HCT116 (cell line): ENCODE measurements around the gene SRPK3. TPM values are rescaled to one million over a fixed set of nuclear protein-coding genes. Genes with fewer than 3 reads are reported as not detected.

Experiments used
- ATAC-seq: fragments of 200-7000 bp; cut with Tn5 transposase; 2 replicates; pipeline ENCODE4 v1.9.1; 2020; ENCODE audit warnings: mild to moderate bottlenecking, moderate library complexity
- BruUV-seq: library from RNA; stranded (reverse); fragments of 400-500 nt; replicated peaks from 2 replicates; lab custom pipeline; 2021; lab: Mats Ljungman, UMichigan
- CTCF ChIA-PET: fragments of 300-600 bp; sonication (Branson Sonifier 250); formaldehyde crosslinking; loops from one replicate; lab custom pipeline; 2021; ENCODE audit warnings: antibody characterized with exemption; lab: Charles Lee
- POLR2A ChIA-PET: fragments of 300-600, 350-600 bp; sonication (Branson Sonifier 250); formaldehyde crosslinking; loops from one replicate; lab custom pipeline; 2021; ENCODE audit warnings: antibody characterized with exemption; lab: Charles Lee
- RAD21 ChIA-PET, 2 experiments: fragments of 300-600 bp; sonication (Branson Sonifier 250); formaldehyde crosslinking; loops; one replicate each; lab custom pipeline; 2023; ENCODE audit warnings: low total read pairs in 2 of 2; ENCODE audit not compliant: uncharacterized antibody in 2 of 2, unreplicated experiment in 2 of 2, low non-redundant PET in 1 of 2; lab: Charles Lee
- DNase-seq: peaks from one replicate; pipeline ENCODE4 v3.0.0-alpha.2; 2010; ENCODE audit warnings: low read depth, low spot score
- H2AFZ ChIP-seq: fragments of 200-600 bp; shearing (Covaris generic), sonication (generic); 2 replicates; pipeline ENCODE4 v1.6.1; 2017; ENCODE audit warnings: low read depth, mixed run types, mixed read lengths, antibody characterized with exemption, low read length; ENCODE audit not compliant: poor library complexity, severe bottlenecking
- H3K27ac ChIP-seq: 2 replicates; pipeline ENCODE4 v1.5.1; 2012; ENCODE audit warnings: low read depth, low read length
- H3K27me3 ChIP-seq: fragments of 200-600 bp; sonication (generic); 2 replicates; pipeline ENCODE4 v1.6.1; 2016; ENCODE audit warnings: mixed run types, low read length, mixed read lengths; ENCODE audit not compliant: insufficient read depth
- H3K36me3 ChIP-seq, 2 experiments: fragments of 200-500 bp in 1 of 2; fragments of 200-600 bp in 1 of 2; sonication (Bioruptor generic) in 1 of 2; sonication (generic) in 1 of 2; 2 replicates each; pipeline versions ENCODE4 v1.5.1 to v1.6.1; 2014 to 2016; ENCODE audit warnings: low read length in 2 of 2, inconsistent platforms in 1 of 2, mixed read lengths in 1 of 2, mixed run types in 1 of 2; ENCODE audit not compliant: insufficient read depth in 2 of 2, control insufficient read depth in 1 of 2
- H3K4me1 ChIP-seq, 2 experiments: fragments of 200-600 bp in 1 of 2; sonication (generic) in 1 of 2; 2 replicates each; pipeline versions ENCODE4 v1.5.1 to v1.6.1; 2012 to 2017; ENCODE audit warnings: low read length in 2 of 2, inconsistent platforms in 1 of 2, mild to moderate bottlenecking in 1 of 2, mixed read lengths in 1 of 2, mixed run types in 1 of 2, moderate library complexity in 1 of 2; ENCODE audit not compliant: insufficient read depth in 2 of 2, control insufficient read depth in 1 of 2
- H3K4me2 ChIP-seq: fragments of 200-600 bp; sonication (generic); 2 replicates; pipeline ENCODE4 v1.6.1; 2017; ENCODE audit warnings: mixed run types, low read length, mixed read lengths
- H3K4me3 ChIP-seq, 2 experiments: fragments of 200-600 bp in 1 of 2; sonication (generic) in 1 of 2; replicated peaks in 1 of 2; 2 replicates each; pipeline ENCODE4 v1.5.1; 2011 to 2016; ENCODE audit warnings: low read length in 2 of 2, control low read depth in 1 of 2, low read depth in 1 of 2, mild to moderate bottlenecking in 1 of 2, mixed read lengths in 1 of 2, mixed run types in 1 of 2
- H3K79me2 ChIP-seq: fragments of 200-600 bp; sonication (generic); 2 replicates; pipeline ENCODE4 v1.6.1; 2017; ENCODE audit warnings: mild to moderate bottlenecking, mixed run types, low read length, moderate library complexity, mixed read lengths; ENCODE audit not compliant: insufficient read depth
- H3K9ac ChIP-seq: fragments of 200-600 bp; sonication (generic); 2 replicates; pipeline ENCODE4 v1.6.1; 2016; ENCODE audit warnings: low read length, mixed read lengths
- H3K9me2 ChIP-seq: fragments of 200-600 bp; sonication (generic), shearing (Covaris generic); 2 replicates; pipeline ENCODE4 v1.6.1; 2017; ENCODE audit warnings: mixed run types, mild to moderate bottlenecking, moderate library complexity; ENCODE audit not compliant: insufficient read depth
- H3K9me3 ChIP-seq, 2 experiments: fragments of 200-500 bp in 1 of 2; fragments of 200-600 bp in 1 of 2; sonication (Bioruptor generic) in 1 of 2; sonication (generic) in 1 of 2; 2 replicates each; pipeline ENCODE4 v1.6.1; 2014 to 2017; ENCODE audit warnings: low read length in 2 of 2, mixed read lengths in 2 of 2, inconsistent platforms in 1 of 2, low read depth in 1 of 2, mild to moderate bottlenecking in 1 of 2, mixed run types in 1 of 2, moderate library complexity in 1 of 2; ENCODE audit not compliant: control insufficient read depth in 1 of 2, insufficient read depth in 1 of 2
- H4K20me1 ChIP-seq: fragments of 200-600 bp; sonication (generic), shearing (Covaris generic); 2 replicates; pipeline ENCODE4 v1.6.1; 2017; ENCODE audit warnings: mixed run types, mild to moderate bottlenecking, moderate library complexity; ENCODE audit not compliant: insufficient read depth
- CBX3 ChIP-seq: IDR thresholded peaks from 2 replicates; pipeline ENCODE4 v1.6.1; 2012; ENCODE audit warnings: low read depth
- EGR1 ChIP-seq: IDR thresholded peaks from 2 replicates; pipeline ENCODE4 v1.6.1; 2012; ENCODE audit warnings: low read depth
- ELF1 ChIP-seq: IDR thresholded peaks from 2 replicates; pipeline ENCODE4 v1.6.1; 2012; ENCODE audit warnings: low read depth, borderline replicate concordance
- EZH2phosphoT487 ChIP-seq: fragments of 200-600 bp; IDR thresholded peaks from 2 replicates; pipeline ENCODE4 v1.6.1; 2018; ENCODE audit warnings: antibody characterized with exemption, borderline replicate concordance
- FOSL1 ChIP-seq: IDR thresholded peaks from 2 replicates; pipeline ENCODE4 v1.6.1; 2012; ENCODE audit warnings: low read depth
- MAX ChIP-seq: IDR thresholded peaks from 2 replicates; pipeline ENCODE4 v1.6.1; 2012
- RAD21 ChIP-seq: IDR thresholded peaks from 2 replicates; pipeline ENCODE4 v1.6.1; 2012; ENCODE audit warnings: low read depth, mild to moderate bottlenecking
- REST ChIP-seq: IDR thresholded peaks from 2 replicates; pipeline ENCODE4 v1.6.1; 2012; ENCODE audit warnings: low read depth
- intact Hi-C: fragments of 100-400 bp; cut with micrococcal nuclease; formaldehyde crosslinking; loops from 2 replicates; pipeline ENCODE4 v1.10.0; 2022
- total RNA-seq: library from RNA; stranded (reverse); gene quantifications from one replicate; pipeline ENCODE4 v1.2.1, GENCODE V29; 2021; ENCODE audit not compliant: unreplicated experiment

SRPK3 gene
- total RNA-seq, 1 experiment from 2014 or later, result not detected

GRCh38 chrX:153812220-153812619, 31.4 kb downstream of the SRPK3 start:
- DNase-seq, result no peak
- Histone ChIP-seq H3K4me3 (no peak overlapping the region), H3K4me2 (no peak overlapping the region), H4K20me1 (no peaks in the 10 kb centered on the region), H3K79me2 (no peaks in the 10 kb centered on the region), H3K9ac (no peak overlapping the region), H3K4me1 (no peaks in the 10 kb centered on the region), H3K9me3 (no peaks in the 10 kb centered on the region), H3K27me3 (no peaks in the 10 kb centered on the region), H3K36me3 (no peaks in the 10 kb centered on the region), H3K27ac (no peak overlapping the region), H2AFZ (no peak overlapping the region), H3K9me2 (no peaks in the 10 kb centered on the region)
- RAD21 ChIA-PET, result no interaction called here
- no peak for ATAC-seq
- POLR2A ChIA-PET, result no interaction called here
- no TSS peak for BruUV-seq
- TF ChIP-seq REST (no peak), RAD21 (no peak), EGR1 (no peak), FOSL1 (no peak), ELF1 (no peak), MAX (no peak), CBX3 (no peak), EZH2phosphoT487 (no peak)
- intact Hi-C loops, result no loop called here
- CTCF ChIA-PET, result no interaction called here
